ENCODE measurements around the gene ARHGAP26.

Gene ARHGAP26

DNA sequence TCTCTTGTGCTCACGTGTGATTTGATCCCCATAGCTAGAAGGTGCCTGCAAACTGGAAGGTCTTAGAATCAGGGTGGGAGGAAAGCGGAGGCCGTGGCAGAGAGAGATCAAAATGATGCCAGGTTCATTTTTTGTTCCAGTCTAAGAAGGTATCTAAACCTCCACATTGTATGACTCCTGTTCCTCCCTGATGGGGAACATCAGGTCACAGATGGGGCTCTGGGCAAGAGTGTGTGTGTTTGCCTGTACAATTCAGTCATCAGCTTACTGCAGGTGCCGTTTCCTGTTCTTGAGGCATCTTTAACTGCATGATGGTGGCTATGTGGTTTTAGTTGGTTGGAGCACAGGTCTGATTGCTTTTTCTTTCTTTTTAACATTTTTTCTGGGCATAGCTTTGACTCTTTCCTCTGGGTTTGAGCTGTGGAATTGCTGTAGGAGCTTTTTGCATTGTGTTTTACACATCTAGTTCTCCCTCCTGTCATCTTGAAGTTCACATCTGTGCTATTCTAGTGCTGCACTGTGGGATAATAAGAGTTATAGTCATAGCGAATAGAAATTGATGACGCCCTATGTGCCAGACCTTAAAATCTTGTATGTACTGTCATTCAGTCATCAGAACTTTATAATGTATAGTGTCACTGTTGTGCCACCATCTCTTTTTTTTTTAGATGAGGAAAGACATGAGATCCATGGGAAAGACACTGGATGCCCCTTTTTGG lies 30.8 kb downstream of the ARHGAP26 start:
- no peak for DNase-seq (ENCODE audit: extremely low read depth, low read depth)
- TF ChIP-seq, protein P1, sequence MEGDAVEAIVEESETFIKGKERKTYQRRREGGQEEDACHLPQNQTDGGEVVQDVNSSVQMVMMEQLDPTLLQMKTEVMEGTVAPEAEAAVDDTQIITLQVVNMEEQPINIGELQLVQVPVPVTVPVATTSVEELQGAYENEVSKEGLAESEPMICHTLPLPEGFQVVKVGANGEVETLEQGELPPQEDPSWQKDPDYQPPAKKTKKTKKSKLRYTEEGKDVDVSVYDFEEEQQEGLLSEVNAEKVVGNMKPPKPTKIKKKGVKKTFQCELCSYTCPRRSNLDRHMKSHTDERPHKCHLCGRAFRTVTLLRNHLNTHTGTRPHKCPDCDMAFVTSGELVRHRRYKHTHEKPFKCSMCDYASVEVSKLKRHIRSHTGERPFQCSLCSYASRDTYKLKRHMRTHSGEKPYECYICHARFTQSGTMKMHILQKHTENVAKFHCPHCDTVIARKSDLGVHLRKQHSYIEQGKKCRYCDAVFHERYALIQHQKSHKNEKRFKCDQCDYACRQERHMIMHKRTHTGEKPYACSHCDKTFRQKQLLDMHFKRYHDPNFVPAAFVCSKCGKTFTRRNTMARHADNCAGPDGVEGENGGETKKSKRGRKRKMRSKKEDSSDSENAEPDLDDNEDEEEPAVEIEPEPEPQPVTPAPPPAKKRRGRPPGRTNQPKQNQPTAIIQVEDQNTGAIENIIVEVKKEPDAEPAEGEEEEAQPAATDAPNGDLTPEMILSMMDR (IDR thresholded peaks at IDR 0.05; ENCODE audit: low read depth, low read length, missing control alignments), result no peak

DNA sequence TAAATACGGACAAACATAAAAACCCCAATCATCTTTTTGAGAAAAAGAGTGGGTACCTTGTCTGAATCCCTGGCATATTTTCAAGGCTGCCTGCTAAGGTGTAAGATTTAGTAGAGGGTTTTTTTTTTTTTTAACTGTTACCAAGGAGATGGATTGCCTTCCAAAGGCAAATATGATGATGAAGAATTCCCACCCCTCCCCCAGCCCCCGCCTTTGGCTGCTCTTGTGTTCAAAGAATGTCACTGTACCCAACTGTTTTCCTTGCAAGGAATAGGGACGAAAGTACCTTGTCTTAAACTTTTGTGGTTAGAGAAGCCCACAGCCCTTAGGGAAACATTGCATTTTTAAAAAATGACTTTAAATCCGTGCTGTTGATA lies 31.3 kb downstream of the ARHGAP26 start:
- TF ChIP-seq, protein P1 (IDR thresholded peaks at IDR 0.05; ENCODE audit: low read depth, low read length, missing control alignments), result no peak
- no peak overlapping the region for H3K4me3 ChIP-seq (replicated peaks; ENCODE audit: low read depth, low read length)
- DNase-seq (ENCODE audit: extremely low read depth, low read depth), result no peak

More for the DNA sequence above, 30.8 kb downstream of the ARHGAP26 start:
- no peak overlapping the region for H3K4me3 ChIP-seq (replicated peaks; ENCODE audit: low read depth, low read length)

DNA sequence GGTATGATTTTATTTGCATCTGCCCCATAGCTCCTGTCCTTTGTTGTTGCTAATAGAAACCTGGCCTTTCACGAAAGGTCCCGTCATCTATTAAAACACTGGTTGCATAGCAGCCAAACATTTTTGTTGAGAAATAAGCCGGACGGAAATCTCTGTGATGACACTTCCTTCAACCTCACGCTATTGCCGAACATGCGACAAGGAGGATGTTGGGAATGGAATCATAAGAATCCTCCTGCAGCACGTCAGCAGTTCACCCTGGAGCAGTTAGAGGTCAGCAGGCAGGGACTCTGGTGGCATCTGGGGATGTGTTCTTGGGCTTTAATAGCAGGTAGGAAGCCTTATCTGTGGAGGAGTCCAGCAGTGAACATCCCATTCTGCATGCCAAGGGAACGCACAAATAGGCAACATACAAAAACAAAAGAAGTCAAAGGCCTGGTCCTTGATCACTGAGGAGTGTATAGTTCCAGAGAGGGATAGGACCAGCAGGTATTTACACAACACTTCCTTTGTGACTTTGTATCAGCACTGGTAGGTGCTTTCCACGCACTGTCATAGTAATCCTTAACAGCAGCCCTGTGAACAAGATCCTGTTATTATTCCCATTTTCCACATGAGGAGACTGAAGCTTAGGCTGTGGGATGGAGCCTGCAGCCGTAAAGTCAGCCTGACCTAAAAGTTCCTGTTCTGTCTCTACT lies 33.4 kb downstream of the ARHGAP26 start:
- DNase-seq (ENCODE audit: extremely low read depth, low read depth), result no peak
- H3K4me3 ChIP-seq (replicated peaks; ENCODE audit: low read depth, low read length), result no peak overlapping the region
- TF ChIP-seq, protein P1 (IDR thresholded peaks at IDR 0.05; ENCODE audit: low read depth, low read length, missing control alignments), result no peak

DNA sequence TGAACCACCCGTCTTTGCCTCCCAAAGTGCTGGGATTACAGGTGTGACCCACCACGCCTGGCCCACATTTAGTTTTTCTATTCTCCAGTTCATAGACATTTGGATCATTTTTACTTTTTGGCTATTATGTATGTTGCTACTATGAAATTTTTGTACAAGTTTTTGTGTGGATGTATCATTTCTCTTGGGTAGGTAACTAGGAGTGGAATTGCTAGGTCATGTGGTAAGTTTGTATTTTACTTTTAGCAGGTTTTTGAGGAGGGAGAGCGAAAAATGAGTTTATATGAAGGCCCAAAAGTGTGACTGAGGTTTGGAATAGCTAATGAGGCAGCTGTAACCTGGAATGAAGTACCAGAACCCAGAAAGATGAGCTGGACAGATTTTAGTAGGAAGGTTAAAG lies 35.2 kb downstream of the ARHGAP26 start:
- H3K4me3 ChIP-seq (replicated peaks; ENCODE audit: low read depth, low read length), result no peak overlapping the region
- TF ChIP-seq, protein P1 (IDR thresholded peaks at IDR 0.05; ENCODE audit: low read depth, low read length, missing control alignments), result no peak
- no peak for DNase-seq (ENCODE audit: extremely low read depth, low read depth)

DNA sequence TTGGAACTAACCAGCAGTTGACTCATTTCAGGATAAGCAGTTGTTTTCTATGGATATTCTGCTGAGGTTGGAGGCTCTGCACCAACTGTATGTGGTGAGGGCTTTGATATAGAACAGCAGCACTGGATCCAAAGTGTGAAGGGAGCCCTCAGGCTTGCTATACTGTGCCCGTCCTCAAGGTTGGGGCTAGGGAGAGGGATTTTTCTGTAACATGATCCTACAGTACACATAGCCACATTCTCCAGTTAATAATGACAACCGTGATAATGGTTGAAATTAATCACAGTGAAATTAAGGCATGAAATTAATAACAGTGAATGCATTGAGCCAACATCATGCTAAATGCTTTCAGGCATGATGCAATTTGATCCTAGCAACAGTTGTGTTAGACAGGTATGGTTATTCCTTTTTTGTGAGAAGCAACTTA lies 36.7 kb downstream of the ARHGAP26 start:
- DNase-seq (ENCODE audit: extremely low read depth, low read depth), result no peak
- no peak overlapping the region for H3K4me3 ChIP-seq (replicated peaks; ENCODE audit: low read depth, low read length)
- TF ChIP-seq, protein P1 (IDR thresholded peaks at IDR 0.05; ENCODE audit: low read depth, low read length, missing control alignments), result no peak

DNA sequence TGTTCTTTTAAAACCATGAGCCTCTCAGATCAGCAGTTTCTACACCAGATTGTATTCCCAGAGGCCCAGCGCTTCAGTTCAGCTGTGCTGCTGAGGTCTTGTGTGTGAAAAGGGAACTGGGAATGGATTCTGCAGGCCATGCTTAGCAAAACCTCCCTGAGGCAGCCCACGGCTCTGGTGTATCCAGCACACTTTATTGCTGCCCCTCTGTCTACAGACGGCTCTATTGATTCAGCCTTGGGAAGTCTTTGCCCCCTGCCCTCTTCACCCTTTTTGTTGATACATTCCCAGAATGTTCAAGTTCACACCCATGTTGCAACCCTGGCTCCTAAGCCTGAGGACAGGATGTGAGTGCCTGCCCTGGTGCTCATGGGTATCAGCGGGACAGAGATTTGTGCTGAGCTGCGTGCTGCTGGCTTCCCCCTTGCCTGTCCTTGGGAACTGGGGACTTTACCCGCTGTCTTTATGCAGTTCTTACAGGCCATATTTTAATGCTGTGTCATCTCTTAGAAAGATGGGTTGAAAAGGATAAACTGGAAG lies 37.3 kb downstream of the ARHGAP26 start:
- TF ChIP-seq, protein P1 (IDR thresholded peaks at IDR 0.05; ENCODE audit: low read depth, low read length, missing control alignments), result no peak
- no peak for DNase-seq (ENCODE audit: extremely low read depth, low read depth)
- H3K4me3 ChIP-seq (replicated peaks; ENCODE audit: low read depth, low read length), result no peak overlapping the region

Data from HFF-Myc (cell line).